ENCODE data around the gene NEUROG2.

Gene NEUROG2

GRCh38 chr4:112521123-112522023, 5.4 kb upstream of the NEUROG2 start:
- DNase-seq (ENCODE audit: low spot score): no peak

GRCh38 chr4:112520598-112521122, 4.7 kb upstream of the NEUROG2 start:
- DNase-seq (ENCODE audit: low spot score): no peak

GRCh38 chr4:112519689-112520597, 4.0 kb upstream of the NEUROG2 start:
- DNase-seq (ENCODE audit: low spot score): no peak

- no peak for DNase-seq (ENCODE audit: low spot score)
These were observed 2.7 kb upstream of the NEUROG2 start for GRCh38 chr4:112518675-112519074.

GRCh38 chr4:112517911-112518310, 1.9 kb upstream of the NEUROG2 start:
- no peak for DNase-seq (ENCODE audit: low spot score)

GRCh38 chr4:112517067-112517634, 1.2 kb upstream of the NEUROG2 start:
- no peak for DNase-seq (ENCODE audit: low spot score)

- no peak for DNase-seq (ENCODE audit: low spot score)
These were observed 589 bp upstream of the NEUROG2 start for GRCh38 chr4:112516471-112517066.

- no peak for DNase-seq (ENCODE audit: low spot score)
These were observed 548 bp downstream of the NEUROG2 start for GRCh38 chr4:112515198-112516065.

GRCh38 chr4:112514647-112515197, 1.3 kb downstream of the NEUROG2 start:
- DNase-seq (ENCODE audit: low spot score): no peak

GRCh38 chr4:112513971-112514646, 1.9 kb downstream of the NEUROG2 start:
- DNase-seq (ENCODE audit: low spot score): no peak

GRCh38 chr4:112511803-112512118, 4.2 kb downstream of the NEUROG2 start:
- DNase-seq (ENCODE audit: low spot score): no peak

GRCh38 chr4:112511093-112511802, 4.7 kb downstream of the NEUROG2 start:
- DNase-seq (ENCODE audit: low spot score): no peak

- DNase-seq (ENCODE audit: low spot score): no peak
These were observed 5.5 kb downstream of the NEUROG2 start for GRCh38 chr4:112510291-112511092.

GRCh38 chr4:112509243-112510141, 6.5 kb downstream of the NEUROG2 start:
- DNase-seq (ENCODE audit: low spot score): no peak

- DNase-seq (ENCODE audit: low spot score): no peak
These were observed 7.6 kb downstream of the NEUROG2 start for GRCh38 chr4:112508356-112508755.

GRCh38 chr4:112504807-112505206, 11.2 kb downstream of the NEUROG2 start:
- DNase-seq (ENCODE audit: low spot score): no peak

- DNase-seq (ENCODE audit: low spot score): no peak
These were observed 13.1 kb downstream of the NEUROG2 start for GRCh38 chr4:112502871-112503270.

GRCh38 chr4:112492321-112492720, 23.7 kb downstream of the NEUROG2 start:
- no peak for DNase-seq (ENCODE audit: low spot score)

Measured in CD4-positive, alpha-beta T cell treated with Interleukin-2 at 100 ng/mL for 4 hours (primary cell).